HG03565 (cell line): ENCODE results near the gene ITGB4.

Experiments used
- ATAC-seq: cut with Tn5 transposase; IDR thresholded peaks from one replicate; pipeline ENCODE4 v1.9.1; 2021; ENCODE audit warnings: mild to moderate bottlenecking, moderate library complexity; ENCODE audit not compliant: unreplicated experiment

Gene ITGB4

GRCh38 chr17:75785016-75785890, 64.0 kb downstream of the ITGB4 start:
- ATAC-seq, result peak; percentile 36

GRCh38 chr17:75791254-75791653, 70.0 kb downstream of the ITGB4 start:
- no peak for ATAC-seq

DNA sequence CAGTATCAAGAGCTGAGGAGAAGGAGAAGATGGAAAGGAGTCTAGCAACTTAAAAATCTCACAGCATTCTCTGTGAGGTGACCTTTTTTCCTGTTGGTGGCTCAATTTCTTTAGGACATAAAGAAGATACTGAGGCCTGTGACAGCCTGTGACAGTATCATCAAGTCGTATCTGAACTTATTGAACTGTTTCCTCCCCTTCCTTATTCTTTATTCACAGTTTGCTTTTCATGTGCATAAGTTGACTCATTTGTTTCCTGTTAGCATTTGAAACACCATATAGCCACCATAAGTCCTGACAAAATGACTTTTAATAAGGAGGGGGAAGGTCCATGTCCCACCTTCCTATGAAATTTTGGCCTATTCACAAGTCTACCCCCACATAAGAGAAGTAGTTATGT, 72.2 kb downstream of the ITGB4 start:
- no peak for ATAC-seq

GRCh38 chr17:75795820-75796607, 74.8 kb downstream of the ITGB4 start:
- ATAC-seq, result no peak

DNA sequence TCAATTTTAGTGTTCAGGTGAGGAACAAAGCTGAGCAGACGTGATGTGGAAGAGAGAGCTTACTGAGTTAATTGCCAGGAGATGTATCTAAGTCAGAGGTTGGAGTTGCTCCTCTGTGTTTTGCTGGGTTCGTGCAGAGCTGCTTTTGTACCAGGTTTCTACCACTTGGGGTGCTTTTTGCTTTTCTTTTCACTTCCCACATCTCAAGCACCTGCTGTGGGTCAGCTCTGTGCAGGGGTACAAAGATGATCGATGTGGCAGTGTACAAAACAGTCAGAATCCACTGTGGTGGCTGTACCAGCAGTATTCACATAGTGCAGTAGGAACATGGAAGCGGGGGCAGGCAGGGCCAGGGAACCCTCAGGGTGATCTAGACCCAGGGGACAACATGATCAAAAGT, 78.1 kb downstream of the ITGB4 start:
- ATAC-seq, result no peak

DNA sequence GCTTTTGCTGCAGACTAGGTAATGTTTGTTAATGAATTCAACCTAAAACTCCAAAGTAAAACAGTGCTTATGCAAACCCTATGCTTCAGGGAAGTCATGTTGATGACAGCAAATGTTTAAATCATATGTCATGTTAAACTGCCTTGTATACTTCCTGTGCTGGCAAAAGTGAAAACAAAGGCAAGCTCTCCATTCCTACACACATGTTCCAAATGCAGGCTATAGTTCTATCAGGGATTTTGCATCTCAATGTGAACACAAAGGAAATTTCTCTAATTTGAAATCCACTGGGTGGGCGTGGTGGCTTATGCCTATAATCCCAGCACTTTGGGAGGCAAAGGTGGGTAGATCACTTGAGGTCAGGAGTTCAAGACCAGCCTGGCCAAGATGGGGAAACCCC, 82.6 kb downstream of the ITGB4 start:
- ATAC-seq, result no peak

DNA sequence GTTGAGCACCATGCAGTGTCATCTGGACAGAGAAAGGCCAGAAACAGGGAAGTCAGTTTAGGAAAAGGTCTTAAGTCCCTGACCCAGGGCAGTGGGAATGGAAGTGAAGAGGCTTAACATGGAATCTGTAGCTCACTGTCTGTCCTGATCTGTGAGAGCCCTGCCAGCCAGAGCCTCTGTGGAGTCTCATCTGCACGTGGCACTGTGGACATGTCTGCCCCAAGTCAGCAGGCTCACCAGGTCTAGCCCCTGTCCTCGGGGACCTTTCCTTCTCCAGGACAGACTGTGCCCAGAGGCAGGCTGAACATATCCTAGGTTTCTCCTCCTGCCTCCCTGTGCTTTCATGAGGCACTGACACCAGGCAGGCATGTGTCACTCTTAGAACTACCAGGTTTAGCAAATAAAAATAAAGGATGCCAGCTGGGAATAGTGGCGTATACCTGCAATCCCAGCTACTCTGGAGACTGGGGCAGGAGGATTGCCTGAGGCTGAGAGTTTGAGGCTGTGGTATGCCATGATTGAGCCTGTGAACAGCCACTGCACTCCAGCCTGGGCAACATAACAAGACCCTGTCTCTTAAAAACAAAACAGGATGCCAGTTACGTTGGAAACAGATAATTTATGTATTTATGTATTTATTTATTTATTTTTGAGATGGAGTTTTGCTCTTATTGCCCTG, 85.7 kb downstream of the ITGB4 start:
- ATAC-seq, result no peak
